ENCODE data around the gene FAM25C.
"Not testable (repeated sequence)": the region's sequence is repeated elsewhere in the genome, so short reads cannot be mapped to it uniquely, and the experiment has no call there.

DNA sequence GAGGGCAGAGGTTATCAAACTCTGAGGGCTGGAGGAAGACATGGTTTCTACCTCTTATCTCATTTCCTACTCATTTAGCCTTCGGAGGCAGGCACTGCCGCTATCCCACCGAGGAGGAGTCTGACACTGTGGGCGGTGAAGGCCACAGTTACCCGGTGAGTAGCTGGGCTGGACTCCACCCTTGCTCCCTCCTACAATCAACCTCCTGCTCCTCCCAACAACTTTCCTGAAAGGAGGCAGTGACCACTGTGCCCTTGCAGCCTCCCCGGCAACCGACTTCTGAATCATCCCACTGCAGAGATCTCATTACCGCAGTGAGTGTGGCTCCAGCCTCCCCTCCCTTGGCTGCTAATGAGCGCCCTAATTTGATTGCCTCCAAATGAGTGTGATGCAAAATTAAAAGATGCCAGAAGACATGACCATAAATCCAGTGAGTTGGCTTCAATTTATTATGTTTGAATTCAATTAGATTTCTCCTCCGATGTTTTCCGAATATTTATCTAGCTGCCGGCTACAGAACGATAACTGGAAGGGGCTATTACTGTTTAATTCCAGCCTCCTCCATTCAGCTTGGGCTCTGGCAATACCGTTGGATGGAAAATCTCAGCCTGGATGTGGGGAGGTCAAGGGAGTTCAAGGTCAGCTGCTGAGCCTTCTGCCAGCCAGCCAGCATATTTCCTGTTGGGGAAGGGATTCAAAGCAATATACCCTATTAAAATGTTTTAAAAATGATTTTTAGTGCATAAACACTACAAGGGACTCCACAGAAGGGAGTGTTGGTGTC lies 35.1 kb downstream of the FAM25C start:
- TF ChIP-seq CTCF (IDR thresholded peaks at IDR 0.05); ZFX (IDR thresholded peaks at IDR 0.05; ENCODE audit: borderline replicate concordance): not testable (repeated sequence)
